Measurements from ENCODE around the gene CNTF.

- TF ChIP-seq CTCF (conservative IDR thresholded peaks at IDR 0.05; ENCODE audit: low read depth, low read length) (no peak), EZH2 (IDR thresholded peaks at IDR 0.05; ENCODE audit: borderline replicate concordance, low read depth, low read length, poor library complexity, severe bottlenecking) (no peak)
These were observed 48.9 kb upstream of the CNTF start for GRCh38 chr11:58573451-58574104.

Measured in A673 (cell line).